GM12878 (cell line): ENCODE results near the gene LRRC74B.

Experiments
- BCL11A ChIP-seq: IDR thresholded peaks from 2 replicates; pipeline ENCODE4 v1.6.1; 2011; ENCODE audit warnings: low read depth, low read length
- GABPA ChIP-seq: IDR thresholded peaks from 2 replicates; pipeline ENCODE4 v1.6.1; 2014; ENCODE audit warnings: antibody characterized with exemption, low read depth, mild to moderate bottlenecking, inconsistent platforms
- SREBF1 ChIP-seq: IDR thresholded peaks from 2 replicates; pipeline ENCODE4 v1.6.1; 2012; ENCODE audit warnings: mild to moderate bottlenecking, low read length
- SRF ChIP-seq, 2 experiments: IDR thresholded peaks; 2 replicates each; pipeline ENCODE4 v1.6.1; 2011; ENCODE audit warnings: low read depth in 2 of 2, low read length in 2 of 2, mild to moderate bottlenecking in 1 of 2, moderate library complexity in 1 of 2
- TF ChIP-seq, protein P1 (sequence below), 3 experiments: IDR thresholded peaks in 2 of 3; conservative IDR thresholded peaks in 1 of 3; 2 replicates each; pipeline ENCODE4 v1.5.1; 2011; ENCODE audit warnings: low read depth in 3 of 3, low read length in 3 of 3, mild to moderate bottlenecking in 3 of 3, control low read depth in 2 of 3, moderate library complexity in 2 of 3, inconsistent platforms in 1 of 3, mixed read lengths in 1 of 3; ENCODE audit not compliant: control insufficient read depth in 2 of 3, insufficient read depth in 1 of 3; ENCODE audit errors: extremely low read depth in 1 of 3

GRCh38 chr22:21003782-21004181, 42.0 kb upstream of the LRRC74B start:
- TF ChIP-seq SREBF1, result no peak
- TF ChIP-seq, protein P1, sequence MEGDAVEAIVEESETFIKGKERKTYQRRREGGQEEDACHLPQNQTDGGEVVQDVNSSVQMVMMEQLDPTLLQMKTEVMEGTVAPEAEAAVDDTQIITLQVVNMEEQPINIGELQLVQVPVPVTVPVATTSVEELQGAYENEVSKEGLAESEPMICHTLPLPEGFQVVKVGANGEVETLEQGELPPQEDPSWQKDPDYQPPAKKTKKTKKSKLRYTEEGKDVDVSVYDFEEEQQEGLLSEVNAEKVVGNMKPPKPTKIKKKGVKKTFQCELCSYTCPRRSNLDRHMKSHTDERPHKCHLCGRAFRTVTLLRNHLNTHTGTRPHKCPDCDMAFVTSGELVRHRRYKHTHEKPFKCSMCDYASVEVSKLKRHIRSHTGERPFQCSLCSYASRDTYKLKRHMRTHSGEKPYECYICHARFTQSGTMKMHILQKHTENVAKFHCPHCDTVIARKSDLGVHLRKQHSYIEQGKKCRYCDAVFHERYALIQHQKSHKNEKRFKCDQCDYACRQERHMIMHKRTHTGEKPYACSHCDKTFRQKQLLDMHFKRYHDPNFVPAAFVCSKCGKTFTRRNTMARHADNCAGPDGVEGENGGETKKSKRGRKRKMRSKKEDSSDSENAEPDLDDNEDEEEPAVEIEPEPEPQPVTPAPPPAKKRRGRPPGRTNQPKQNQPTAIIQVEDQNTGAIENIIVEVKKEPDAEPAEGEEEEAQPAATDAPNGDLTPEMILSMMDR (IDR thresholded peaks at IDR 0.05 in 2 of 3, conservative IDR thresholded peaks at IDR 0.05 in 1 of 3; ENCODE audit: control insufficient read depth in 2 of 3, extremely low read depth in 1 of 3, insufficient read depth in 1 of 3, low read depth in 3 of 3, low read length in 3 of 3), result no peak
- no peak for TF ChIP-seq SRF (IDR thresholded peaks at IDR 0.05; ENCODE audit: low read depth in 2 of 2, low read length in 2 of 2)
- no peak for TF ChIP-seq BCL11A
- TF ChIP-seq GABPA, result no peak
